PC-9 (cell line): ENCODE results near the gene PPP1R3G. TPM values are rescaled to one million over a fixed set of nuclear protein-coding genes. Genes with fewer than 3 reads are reported as not detected.

ENCODE experiments used
- BruUV-seq: library from RNA; stranded (reverse); fragments of 400-500 nt; replicated peaks from 2 replicates; lab custom pipeline; 2021; lab: Mats Ljungman, UMichigan
- CTCF ChIA-PET: fragments of 300-600 bp; sonication (Branson Sonifier 250); formaldehyde crosslinking; loops from one replicate; lab custom pipeline; 2022; ENCODE audit warnings: antibody characterized with exemption; lab: Charles Lee
- POLR2A ChIA-PET: fragments of 300-600 bp; sonication (Branson Sonifier 250); formaldehyde crosslinking; loops from one replicate; lab custom pipeline; 2022; ENCODE audit warnings: antibody characterized with exemption; ENCODE audit not compliant: unreplicated experiment; lab: Charles Lee
- DNase-seq, 2 experiments: peaks; one replicate each; pipeline versions ENCODE4 v3.0.0 to v3.0.0-alpha.2; 2015 to 2022; ENCODE audit warnings: mixed read lengths in 1 of 2
- H2AFZ ChIP-seq: fragments of 200-600 bp; sonication (generic); 2 replicates; pipeline ENCODE4 v1.8.1; 2017; ENCODE audit warnings: antibody characterized with exemption
- H3F3A ChIP-seq: fragments of 200-600 bp; sonication (generic); 2 replicates; pipeline ENCODE4 v1.8.1; 2017; ENCODE audit warnings: antibody characterized with exemption, mild to moderate bottlenecking, low read depth; ENCODE audit not compliant: insufficient read depth
- H3K27ac ChIP-seq: fragments of 200-600 bp; sonication (generic); 2 replicates; pipeline ENCODE4 v1.6.1; 2016; ENCODE audit warnings: mixed run types
- H3K27me3 ChIP-seq: fragments of 200-600 bp; sonication (generic); 2 replicates; pipeline ENCODE4 v1.6.1; 2016; ENCODE audit warnings: low read depth, mixed run types; ENCODE audit not compliant: insufficient read depth
- H3K36me3 ChIP-seq: fragments of 200-600 bp; sonication (generic); 2 replicates; pipeline ENCODE4 v1.6.1; 2016; ENCODE audit warnings: low read depth, mixed run types
- H3K4me1 ChIP-seq: fragments of 200-600 bp; sonication (generic); replicated peaks from 2 replicates; pipeline ENCODE4 v1.6.1; 2016; ENCODE audit warnings: mixed run types; ENCODE audit not compliant: insufficient read depth
- H3K4me2 ChIP-seq: fragments of 200-600 bp; sonication (generic); 2 replicates; pipeline ENCODE4 v1.6.1; 2017; ENCODE audit warnings: mixed run types
- H3K4me3 ChIP-seq: fragments of 200-600 bp; sonication (generic); 2 replicates; pipeline ENCODE4 v1.6.1; 2016; ENCODE audit warnings: mixed run types
- H3K79me2 ChIP-seq: fragments of 200-600 bp; sonication (generic); 2 replicates; pipeline ENCODE4 v1.6.1; 2017; ENCODE audit warnings: low read depth, mixed run types
- H3K9me2 ChIP-seq: fragments of 200-600 bp; sonication (generic); 2 replicates; pipeline ENCODE4 v1.8.1; 2017; ENCODE audit warnings: mild to moderate bottlenecking; ENCODE audit not compliant: insufficient read depth
- H3K9me3 ChIP-seq: fragments of 200-600 bp; sonication (generic); 2 replicates; pipeline ENCODE4 v1.8.1; 2016; ENCODE audit warnings: low read depth; ENCODE audit not compliant: insufficient read depth
- H4K20me1 ChIP-seq: fragments of 200-600 bp; sonication (generic); 2 replicates; pipeline ENCODE4 v1.8.1; 2017; ENCODE audit not compliant: insufficient read depth
- CTCF ChIP-seq: fragments of 200-600 bp; sonication (generic); conservative IDR thresholded peaks from 2 replicates; pipeline ENCODE4 v1.6.1; 2017; ENCODE audit warnings: mixed run types, antibody characterized with exemption, mild to moderate bottlenecking, moderate library complexity
- EZH2 ChIP-seq: fragments of 200-600 bp; sonication (generic); IDR thresholded peaks from 2 replicates; pipeline ENCODE4 v1.8.0; 2017; ENCODE audit warnings: antibody characterized with exemption, low read depth
- intact Hi-C: fragments of 100-400 bp; cut with micrococcal nuclease; formaldehyde crosslinking; loops from one replicate; pipeline ENCODE4 v1.10.0; 2022; ENCODE audit not compliant: unreplicated experiment
- total RNA-seq: library from RNA; stranded (reverse); gene quantifications from 2 replicates; pipeline ENCODE4 v1.2.3, GENCODE V29; 2021

The PPP1R3G gene
- total RNA-seq, 1 experiment from 2014 or later, result 1.1 TPM

- no peak for DNase-seq
- Histone ChIP-seq H3K4me3 (no peak overlapping the region), H3K9me3 (no peaks in the 10 kb centered on the region), H3K79me2 (no peaks in the 10 kb centered on the region), H3K9me2 (no peaks in the 10 kb centered on the region), H3K36me3 (no peaks in the 10 kb centered on the region), H2AFZ (no peak overlapping the region), H3K4me1 (no peaks in the 10 kb centered on the region), H4K20me1 (no peaks in the 10 kb centered on the region), H3K4me2 (no peak overlapping the region), H3F3A (no peaks in the 10 kb centered on the region), H3K27me3 (no peaks in the 10 kb centered on the region), H3K27ac (no peak overlapping the region)
- intact Hi-C loops, result no loop called here
- no TSS peak for BruUV-seq
- CTCF ChIA-PET, result no interaction called here
- no peak for TF ChIP-seq EZH2
- TF ChIP-seq CTCF, result no peak
- POLR2A ChIA-PET, result no interaction called here
These were observed 32.1 kb upstream of the PPP1R3G start for GRCh38 chr6:5053038-5053437.

- CTCF ChIA-PET, result no interaction called here
- H3K27me3 ChIP-seq, result no peaks in the 10 kb centered on the region
- no peaks in the 10 kb centered on the region for H3K79me2 ChIP-seq
- no peaks in the 10 kb centered on the region for H4K20me1 ChIP-seq
- DNase-seq, result no peak
- no peak overlapping the region for H3K4me2 ChIP-seq
- intact Hi-C loops, result no loop called here
- no TSS peak for BruUV-seq
- H3K4me1 ChIP-seq, result no peaks in the 10 kb centered on the region
- no peak overlapping the region for H2AFZ ChIP-seq
- H3K9me2 ChIP-seq, result no peaks in the 10 kb centered on the region
- no peak for TF ChIP-seq CTCF
- POLR2A ChIA-PET, result no interaction called here
- H3F3A ChIP-seq, result no peaks in the 10 kb centered on the region
- H3K4me3 ChIP-seq, result no peak overlapping the region
- H3K9me3 ChIP-seq, result no peaks in the 10 kb centered on the region
- no peaks in the 10 kb centered on the region for H3K36me3 ChIP-seq
- no peak overlapping the region for H3K27ac ChIP-seq
These were observed 31.3 kb upstream of the PPP1R3G start for GRCh38 chr6:5053864-5054244.

GRCh38 chr6:5054245-5054873, 30.8 kb upstream of the PPP1R3G start:
- no peak for TF ChIP-seq EZH2
- TF ChIP-seq CTCF, result no peak
- Histone ChIP-seq H3K9me2 (no peaks in the 10 kb centered on the region), H3K27ac (no peak overlapping the region), H2AFZ (no peak overlapping the region), H3K27me3 (no peaks in the 10 kb centered on the region), H3K9me3 (no peaks in the 10 kb centered on the region), H3K4me1 (no peaks in the 10 kb centered on the region), H3K4me3 (no peak overlapping the region), H3K36me3 (no peaks in the 10 kb centered on the region), H3K79me2 (no peaks in the 10 kb centered on the region), H3F3A (no peaks in the 10 kb centered on the region), H3K4me2 (no peak overlapping the region), H4K20me1 (no peaks in the 10 kb centered on the region)
- no peak for DNase-seq
- intact Hi-C loops, result no loop called here
- ChIA-PET POLR2A (no interaction called here), CTCF (interaction anchor here (0.6 kb wide), 1 partner anchor 674 kb away, joined by 3 read pairs; no protein-coding TSS in a partner anchor)
- BruUV-seq, result no TSS peak
